HG03520 (cell line): Measurements from ENCODE around the gene BMP8A.
"Not testable (repeated sequence)": the region's sequence is repeated elsewhere in the genome, so short reads cannot be mapped to it uniquely, and the experiment has no call there.

ENCODE experiments used
- ATAC-seq: cut with Tn5 transposase; IDR thresholded peaks from one replicate; pipeline ENCODE4 v1.9.1; 2021; ENCODE audit warnings: mild to moderate bottlenecking, moderate library complexity; ENCODE audit not compliant: unreplicated experiment

The BMP8A gene

DNA sequence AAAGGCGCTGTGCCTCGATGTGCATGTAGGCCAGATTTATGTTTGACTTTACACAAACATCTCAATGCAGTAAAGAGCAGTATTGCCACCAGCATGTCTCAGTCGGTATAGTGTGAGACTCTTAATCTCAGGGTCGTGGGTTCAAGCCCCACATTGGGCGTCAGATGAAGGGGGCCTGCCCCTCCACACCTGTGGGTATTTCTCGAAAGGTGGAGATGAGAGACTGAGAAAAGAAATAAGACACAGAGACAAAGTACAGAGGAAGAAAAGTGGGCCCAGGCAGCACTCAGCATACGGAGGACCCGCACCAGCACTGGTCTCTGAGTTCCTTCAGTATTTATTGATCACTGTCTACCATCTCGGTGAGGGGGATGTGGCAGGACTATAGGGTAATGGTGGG lies 13.0 kb downstream of the BMP8A start:
- not testable (repeated sequence) for ATAC-seq

DNA sequence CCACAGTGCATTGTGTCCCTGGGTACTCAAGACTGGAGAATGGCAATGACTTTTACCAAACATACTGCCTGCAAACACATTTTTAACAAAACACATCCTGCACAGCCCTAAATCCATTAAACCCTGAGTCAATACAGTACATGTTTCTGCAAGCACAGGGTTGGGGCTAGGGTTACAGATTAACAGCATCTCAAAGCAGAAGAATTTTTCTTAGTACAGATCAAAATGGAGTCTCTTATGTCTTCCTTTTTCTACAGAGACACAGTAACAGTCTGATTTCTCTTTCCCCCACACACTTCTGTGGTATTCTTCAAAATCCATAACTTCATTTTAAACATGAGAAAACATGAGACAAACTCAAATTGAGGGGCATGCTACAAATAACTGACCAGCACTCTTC lies 13.9 kb downstream of the BMP8A start:
- no peak for ATAC-seq

DNA sequence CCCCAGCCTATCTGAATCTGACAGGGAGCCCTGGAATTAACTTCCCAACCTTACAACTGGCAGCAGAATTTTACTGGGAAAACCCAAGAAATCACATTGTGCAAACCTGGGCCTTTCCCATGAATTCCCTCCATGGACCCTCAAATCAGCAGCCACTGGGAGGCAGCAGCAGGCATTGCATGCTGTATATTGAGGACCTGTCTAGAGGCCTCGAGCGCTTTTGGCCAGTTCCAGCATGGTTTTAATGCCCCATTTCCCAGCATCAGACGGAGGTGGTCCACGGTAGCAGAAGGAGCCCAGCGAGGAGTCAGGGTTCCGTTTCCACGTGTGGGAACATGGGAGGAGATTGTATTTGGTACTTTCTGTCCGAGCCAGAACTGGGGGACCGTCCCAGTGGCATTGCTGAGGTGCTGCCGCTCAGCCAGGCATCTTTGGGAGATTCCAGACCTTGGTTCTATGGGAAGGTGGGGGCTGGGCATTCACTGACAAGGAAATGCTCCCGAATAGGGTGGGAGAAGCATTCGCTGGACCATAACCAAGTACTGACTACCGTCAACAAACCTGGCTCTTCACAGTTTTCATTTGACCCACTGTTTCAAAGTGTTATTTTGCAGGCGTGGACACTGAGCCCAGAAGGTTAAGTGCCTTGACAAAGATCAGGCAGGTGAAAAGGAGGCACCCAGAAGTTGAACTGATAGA lies 15.9 kb downstream of the BMP8A start:
- no peak for ATAC-seq

DNA sequence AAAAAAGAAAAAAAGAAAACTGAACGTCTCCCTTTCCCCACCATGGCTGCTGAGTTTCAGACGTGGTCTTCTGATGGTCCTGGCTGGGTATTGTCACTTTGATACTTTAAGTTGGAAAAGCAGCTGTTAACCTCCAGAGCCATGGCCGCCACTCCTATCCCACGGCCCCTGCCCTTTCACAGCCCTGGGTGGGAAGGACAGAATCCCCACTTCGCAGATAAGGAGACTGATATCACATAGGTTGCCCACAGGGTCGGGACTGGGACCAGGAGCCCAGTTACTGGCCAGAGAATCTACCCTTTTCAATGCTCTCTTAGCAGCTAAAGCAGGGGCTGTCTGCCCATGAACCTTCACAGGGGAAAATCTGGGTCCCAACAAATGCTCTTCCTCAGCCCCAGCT lies 16.8 kb downstream of the BMP8A start:
- no peak for ATAC-seq

DNA sequence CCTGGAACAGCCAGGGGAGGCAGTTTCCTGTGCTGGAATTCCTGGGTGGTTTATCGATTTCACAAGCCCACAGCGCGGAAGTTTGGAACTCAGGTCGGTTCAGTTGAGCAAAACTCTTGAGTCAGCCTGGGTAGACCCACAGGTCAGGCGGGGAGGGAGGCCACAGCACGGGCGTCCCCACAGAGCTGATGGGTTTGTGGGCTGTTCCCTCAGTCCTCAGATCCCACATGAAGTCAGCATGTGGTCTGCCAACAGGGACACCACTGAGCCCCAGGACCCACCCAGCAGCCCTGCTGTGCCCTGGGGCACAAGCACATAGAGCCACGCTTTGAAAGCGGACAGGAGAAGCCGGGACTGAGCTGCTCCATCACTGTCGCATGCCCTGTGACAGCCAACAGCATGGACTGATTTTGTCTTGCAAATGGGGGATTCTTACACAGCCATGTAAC lies 17.4 kb downstream of the BMP8A start:
- ATAC-seq = no peak

DNA sequence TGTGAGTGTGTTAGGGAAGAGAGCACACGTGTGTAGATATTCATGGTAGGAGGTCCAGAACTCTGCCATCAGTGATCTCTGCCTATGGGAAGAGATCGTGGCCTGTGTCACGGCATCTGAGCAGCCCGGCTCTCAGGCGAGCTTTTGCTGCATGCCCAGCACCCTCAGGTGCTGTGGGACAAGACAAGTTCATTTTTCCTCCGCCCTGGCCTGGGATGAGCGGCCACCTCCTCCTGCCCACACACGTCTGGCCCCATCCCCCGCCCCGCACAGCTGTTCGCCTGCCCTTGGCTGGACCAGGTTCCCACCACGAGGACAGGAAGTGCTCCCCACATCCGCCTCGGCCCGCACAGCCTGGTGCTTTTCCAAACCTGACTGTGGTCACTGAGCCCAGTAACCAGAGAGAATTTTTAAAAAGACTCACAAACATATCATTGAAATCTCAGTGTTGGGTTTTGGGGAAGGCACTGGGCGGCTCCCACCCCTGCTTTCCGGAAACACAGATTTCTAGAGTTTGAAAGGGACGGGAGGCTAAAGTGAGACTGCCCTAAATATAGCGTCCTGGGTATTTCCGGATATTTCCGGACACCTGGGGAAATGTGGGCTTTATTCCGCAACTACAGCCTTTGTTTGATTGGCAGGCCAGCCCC lies 18.0 kb downstream of the BMP8A start:
- ATAC-seq = no peak

DNA sequence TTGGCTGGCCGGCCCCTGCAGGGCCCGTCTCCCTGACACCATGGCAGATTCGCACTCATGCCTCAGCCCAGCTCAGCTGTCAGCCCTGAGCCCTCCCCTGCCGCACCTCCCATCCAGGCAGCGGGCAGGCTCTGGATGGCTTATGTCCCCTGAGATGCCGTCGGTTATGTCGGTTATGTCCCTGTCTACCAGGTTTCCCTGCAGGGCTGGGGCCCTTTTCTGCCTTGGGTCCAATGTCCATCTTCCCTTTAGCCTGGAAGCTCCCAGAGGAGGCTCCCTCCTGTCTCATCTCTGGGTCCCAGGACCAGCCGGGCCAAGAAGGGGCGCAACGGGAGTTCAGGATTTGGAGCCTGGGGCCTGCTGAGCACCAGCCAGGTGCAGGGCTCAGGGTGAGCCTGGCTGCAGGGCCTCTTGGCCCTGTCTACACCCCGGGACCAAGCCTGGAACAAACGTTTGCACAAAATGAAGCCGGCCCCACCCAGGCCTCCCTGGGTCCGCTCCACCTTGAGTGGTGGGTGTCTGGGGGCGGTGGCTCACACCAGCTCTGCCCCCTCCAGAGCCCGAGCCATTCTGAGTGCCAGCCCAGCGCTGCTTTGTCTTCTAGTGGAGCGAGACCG lies 19.2 kb downstream of the BMP8A start:
- not testable (repeated sequence) for ATAC-seq

DNA sequence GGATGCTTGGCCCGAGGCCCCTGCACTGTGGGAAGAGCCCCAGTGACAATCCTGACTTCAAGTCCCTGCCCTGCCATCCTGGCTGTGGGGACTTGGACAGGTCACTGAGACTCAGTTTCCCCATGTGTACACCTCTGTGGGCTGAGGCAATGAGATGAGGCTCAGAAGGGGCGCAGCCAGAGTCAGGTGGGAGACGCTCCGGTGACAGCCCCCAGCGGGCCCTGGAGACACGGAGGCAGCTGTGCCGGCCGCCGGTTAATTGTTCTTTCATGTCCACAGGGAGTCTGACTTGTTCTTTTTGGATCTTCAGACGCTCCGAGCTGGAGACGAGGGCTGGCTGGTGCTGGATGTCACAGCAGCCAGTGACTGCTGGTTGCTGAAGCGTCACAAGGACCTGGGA lies 20.0 kb downstream of the BMP8A start:
- ATAC-seq = not testable (repeated sequence)

DNA sequence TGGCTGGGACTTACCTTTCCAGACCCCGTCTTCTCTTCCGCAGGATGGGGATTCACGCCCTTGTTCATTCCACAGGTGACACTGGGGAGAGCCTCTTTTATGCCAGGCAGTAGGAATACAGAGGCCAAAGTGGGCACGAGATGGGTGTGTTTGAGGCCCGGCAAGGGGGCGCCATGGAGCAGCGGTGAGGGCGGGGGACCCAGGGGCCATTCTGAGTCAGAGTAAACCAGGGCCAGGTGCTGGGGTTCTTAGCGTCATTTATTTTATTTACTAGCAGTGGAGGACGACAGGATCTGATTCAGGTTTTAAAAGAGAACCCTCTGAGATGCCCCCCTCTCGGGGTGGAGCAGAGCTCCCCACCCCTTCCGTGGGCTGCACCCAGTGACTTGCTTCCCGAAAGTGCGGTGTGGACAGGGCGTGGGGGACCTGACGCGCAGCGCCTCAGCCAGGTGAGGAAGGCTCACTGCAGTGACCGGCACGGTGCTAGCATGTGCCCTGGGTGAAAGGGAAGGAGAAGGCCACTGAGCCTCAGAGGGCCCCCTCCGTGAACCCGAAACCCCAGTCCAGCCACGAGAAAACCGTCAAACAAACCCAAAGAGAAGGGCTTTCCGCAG lies 20.9 kb downstream of the BMP8A start:
- ATAC-seq = not testable (repeated sequence)

DNA sequence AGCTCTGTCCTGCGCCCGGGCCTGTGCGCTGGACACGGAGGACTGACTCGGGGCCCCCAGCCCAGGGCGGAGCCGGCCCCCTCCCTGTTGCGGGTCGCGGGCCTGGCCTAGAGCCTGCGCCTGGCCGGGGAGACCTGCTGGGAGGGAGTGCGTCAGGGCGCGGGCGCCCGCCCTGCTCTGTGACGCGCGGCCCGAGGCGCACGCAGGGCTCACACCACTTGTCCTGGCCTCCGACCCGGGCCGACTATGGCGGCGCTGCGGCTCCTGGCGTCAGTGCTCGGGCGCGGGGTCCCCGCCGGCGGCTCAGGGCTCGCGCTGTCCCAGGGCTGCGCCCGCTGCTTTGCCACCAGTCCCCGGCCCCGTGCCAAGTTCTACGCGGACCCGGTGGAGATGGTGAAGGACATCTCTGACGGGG lies 23.3 kb downstream of the BMP8A start:
- ATAC-seq = not testable (repeated sequence)

DNA sequence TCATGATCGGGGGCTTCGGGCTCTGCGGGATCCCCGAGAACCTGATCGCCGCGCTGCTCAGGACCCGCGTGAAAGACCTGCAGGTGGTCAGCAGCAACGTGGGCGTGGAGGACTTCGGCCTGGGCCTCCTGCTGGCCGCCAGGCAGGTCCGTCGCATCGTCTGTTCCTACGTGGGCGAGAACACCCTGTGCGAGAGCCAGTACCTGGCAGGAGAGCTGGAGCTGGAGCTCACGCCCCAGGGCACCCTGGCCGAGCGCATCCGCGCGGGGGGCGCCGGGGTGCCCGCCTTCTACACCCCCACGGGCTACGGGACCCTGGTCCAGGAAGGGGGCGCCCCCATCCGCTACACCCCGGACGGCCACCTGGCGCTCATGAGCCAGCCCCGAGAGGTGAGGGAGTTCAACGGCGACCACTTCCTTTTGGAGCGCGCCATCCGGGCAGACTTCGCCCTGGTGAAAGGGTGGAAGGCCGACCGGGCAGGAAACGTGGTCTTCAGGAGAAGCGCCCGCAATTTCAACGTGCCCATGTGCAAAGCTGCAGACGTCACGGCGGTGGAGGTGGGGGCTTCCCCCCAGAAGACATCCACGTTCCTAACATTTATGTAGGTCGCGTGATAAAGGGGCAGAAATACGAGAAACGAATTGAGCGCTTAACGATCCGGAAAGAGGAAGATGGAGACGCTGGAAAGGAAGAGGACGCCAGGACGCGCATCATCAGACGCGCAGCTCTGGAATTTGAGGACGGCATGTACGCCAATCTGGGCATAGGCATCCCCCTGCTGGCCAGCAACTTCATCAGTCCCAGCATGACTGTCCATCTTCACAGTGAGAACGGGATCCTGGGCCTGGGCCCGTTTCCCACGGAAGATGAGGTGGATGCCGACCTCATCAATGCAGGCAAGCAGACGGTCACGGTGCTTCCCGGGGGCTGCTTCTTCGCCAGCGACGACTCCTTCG lies 24.0 kb downstream of the BMP8A start:
- ATAC-seq = not testable (repeated sequence)

DNA sequence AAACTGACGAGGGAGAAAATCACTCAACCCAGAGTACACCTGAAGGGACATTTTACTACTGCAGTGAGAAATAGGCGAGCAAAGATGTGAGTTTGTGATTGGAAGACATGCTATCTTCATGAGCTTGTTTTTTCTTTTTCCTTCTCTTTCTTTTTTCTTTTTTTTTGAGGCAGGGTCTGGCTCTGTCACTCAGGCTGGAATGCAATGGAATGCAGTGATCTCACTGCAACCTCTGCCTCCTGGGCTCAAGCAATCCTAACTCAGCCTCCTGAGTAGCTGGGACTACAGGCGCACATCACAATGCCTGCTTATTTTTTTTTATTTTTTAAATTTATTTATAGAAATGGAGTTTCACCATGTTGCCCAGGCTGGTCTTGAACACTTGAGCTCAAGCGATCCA lies 25.4 kb downstream of the BMP8A start:
- ATAC-seq = not testable (repeated sequence)

DNA sequence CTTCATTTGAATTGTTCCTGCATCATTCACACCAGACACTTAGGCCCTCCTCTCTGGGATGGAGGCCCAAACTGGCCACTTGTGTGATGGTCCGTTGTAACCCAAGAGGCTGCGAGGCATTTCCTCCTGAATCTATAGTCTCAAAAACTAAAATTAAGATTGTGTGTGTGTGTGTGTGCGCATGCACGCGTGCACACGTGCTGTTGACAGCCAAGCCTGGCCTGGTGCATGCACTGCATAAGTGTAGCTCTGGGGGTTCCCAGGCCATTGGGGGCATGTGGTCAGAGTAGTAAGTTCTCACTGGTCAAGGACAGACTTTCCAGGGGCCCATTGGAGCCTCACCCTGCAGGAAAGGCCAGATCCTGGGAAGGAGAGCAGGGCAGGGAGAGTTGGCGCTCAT lies 26.5 kb downstream of the BMP8A start:
- not testable (repeated sequence) for ATAC-seq

DNA sequence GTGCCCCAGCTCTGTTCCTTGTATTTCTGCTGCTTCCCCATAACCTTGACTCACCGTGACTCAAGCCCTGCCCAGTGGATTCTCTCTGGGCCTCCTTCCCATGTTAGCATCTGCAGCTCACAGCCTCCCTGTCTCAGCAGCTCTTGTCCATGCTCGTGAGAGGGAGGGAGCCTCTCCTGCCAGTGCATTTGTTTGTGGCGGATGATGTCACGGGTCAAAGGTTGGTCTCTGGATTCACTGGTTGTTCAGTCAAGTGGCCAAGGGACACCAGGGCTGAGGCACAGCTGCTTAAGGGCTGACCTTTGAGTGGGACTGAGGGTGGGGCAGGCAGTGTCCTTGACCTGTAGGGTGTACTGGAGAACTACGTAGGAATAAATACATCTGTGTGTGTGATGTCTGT lies 27.9 kb downstream of the BMP8A start:
- ATAC-seq = not testable (repeated sequence)

DNA sequence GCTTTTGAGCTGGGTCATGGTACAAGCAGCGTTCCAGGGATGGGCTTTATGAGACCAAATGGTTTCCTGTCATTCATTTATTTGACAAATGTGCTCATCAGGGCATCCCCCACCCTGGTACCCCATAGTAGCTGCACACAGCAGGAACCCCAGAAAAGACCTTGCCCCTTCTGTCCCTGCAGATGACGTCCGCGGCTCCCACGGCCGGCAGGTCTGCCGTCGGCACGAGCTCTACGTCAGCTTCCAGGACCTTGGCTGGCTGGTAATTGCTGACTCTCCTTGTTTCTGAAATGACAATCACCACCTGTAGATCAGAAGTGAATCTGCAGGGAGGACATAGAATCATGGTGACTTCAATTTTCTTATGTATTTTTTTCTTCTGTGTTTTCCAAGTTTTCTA lies 30.8 kb downstream of the BMP8A start:
- ATAC-seq = not testable (repeated sequence)

DNA sequence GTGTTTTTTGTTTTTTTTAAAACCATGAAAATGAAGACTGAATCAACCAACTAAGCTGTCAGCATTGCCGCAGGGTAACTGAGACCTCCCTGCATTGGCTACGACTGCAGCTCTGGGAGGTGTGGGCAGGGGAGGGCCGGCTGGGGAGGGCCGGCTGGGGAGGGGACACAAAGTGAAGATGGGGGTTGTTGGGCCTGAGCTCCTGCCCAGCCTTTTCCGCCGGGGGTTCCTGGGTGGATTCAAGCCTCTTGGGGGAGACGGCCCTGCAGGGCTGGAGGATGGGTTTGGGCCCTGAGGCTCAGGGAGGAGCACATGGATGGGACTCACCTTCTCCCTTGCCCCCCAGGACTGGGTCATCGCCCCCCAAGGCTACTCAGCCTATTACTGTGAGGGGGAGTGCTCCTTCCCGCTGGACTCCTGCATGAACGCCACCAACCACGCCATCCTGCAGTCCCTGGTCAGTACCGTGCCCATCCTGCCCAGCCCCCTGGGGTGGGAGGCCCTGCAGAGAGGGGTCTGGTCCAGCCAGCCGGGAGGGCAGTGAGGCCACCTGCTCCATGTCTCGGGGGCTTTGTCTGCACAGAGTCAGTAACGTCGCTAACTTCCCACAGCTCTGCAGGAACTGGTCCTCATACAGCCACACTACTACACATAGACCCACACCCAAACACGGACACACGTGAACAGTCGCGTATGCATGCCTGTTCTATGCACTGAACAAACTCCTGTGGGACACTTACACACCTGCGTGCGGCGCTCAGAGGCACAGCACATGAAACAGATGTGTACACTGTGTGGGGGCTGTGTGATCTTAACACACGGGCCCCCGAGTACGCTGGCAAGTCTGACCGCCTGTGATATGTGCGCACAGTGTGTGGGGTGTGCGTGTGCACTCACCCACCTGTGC lies 31.5 kb downstream of the BMP8A start:
- ATAC-seq = no peak

DNA sequence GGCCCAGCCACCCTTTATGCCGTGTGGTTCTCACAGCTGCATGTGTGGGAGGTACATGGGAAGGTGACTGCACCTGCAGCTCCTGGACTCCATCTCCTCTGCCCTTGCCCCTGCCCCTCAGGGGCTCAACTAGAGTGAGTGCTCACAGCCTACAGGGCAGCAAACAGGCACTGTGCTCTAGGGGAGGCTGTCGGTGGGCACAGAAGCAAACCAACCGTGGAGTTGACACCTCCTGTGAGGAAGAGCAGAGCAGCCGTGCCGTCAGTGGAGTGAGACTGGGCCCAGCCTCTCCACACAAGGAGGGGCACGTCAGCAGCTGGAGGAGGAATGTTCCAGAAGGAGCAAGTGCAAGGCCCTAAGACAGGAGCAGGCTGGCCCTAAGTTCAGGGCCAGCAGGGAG lies 32.7 kb downstream of the BMP8A start:
- ATAC-seq = no peak

DNA sequence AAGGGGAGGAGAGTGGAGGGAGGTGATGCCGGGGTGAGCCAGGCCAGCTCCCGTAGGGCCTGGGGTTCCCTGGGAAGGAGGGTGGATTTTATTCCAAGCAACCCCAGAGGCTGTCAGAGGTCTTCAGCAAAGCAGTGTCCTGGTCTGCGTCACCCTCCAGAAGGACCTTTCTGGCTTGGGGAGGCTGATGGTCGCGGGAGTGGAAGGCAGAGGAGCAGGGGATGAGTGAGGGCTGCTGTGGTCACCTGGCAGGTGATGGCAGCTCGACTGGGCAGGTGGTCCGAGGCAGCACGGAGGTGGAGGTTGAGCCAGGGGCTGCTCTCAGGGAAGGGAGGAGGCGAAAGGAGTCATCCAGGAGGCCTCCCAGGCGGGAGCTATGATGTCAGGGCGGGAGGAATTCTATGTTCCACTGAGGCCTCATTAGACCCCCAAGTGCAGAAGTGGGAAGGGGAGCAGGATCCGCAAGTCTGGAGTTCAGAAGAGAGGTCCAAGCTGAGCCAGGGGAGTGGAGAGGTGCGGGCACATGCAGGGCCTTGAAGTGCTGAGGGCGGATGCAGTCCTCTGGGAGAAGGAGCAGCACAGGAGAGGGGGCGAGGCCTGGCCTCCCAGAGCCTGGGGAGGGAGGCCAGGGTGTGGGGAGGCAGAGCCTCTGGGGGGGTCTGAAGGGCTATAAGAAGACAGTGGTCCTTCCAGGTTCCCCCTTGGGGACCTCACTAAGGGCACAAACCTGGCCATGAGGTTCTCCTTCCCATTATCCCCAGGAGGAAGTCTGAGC lies 33.3 kb downstream of the BMP8A start:
- no peak for ATAC-seq
